Right renal cortex interstitium (tissue), 3 donors: ENCODE data around the gene PAGE2. TPM values are rescaled to one million over a fixed set of nuclear protein-coding genes. Genes with fewer than 3 reads are reported as not detected.
"Not testable (repeated sequence)": the region's sequence is repeated elsewhere in the genome, so short reads cannot be mapped to it uniquely, and the experiment has no call there.

Experiments
- DNase-seq, 3 donors: peaks; one replicate each; pipeline ENCODE4 v3.0.0-alpha.2; 2013; ENCODE audit warnings: low read depth in 3 of 3, low spot score in 2 of 3
- polyA plus RNA-seq, 3 donors: library from polyadenylated mRNA; unstranded; fragments of 120-200 nt; gene quantifications; one replicate each; pipeline ENCODE4 v1.2.1, GENCODE V29; 2013; ENCODE audit not compliant: insufficient read length in 3 of 3

The PAGE2 gene
- not detected for polyA plus RNA-seq

GRCh38 chrX:55088795-55089489 lies at the start of gene PAGE2:
Gene PAGE2, plus strand, starts transcription at chrX:55089018. Its CDS starts 1,003 bp downstream, at chrX:55090021.
- DNase-seq, result no peak

GRCh38 chrX:55039471-55039870 lies 49.3 kb upstream of the PAGE2 start:
- DNase-seq, result no peak

GRCh38 chrX:55041514-55041913 lies 47.3 kb upstream of the PAGE2 start:
- no peak for DNase-seq

GRCh38 chrX:55050599-55050998 lies 38.2 kb upstream of the PAGE2 start:
- not testable (repeated sequence) for DNase-seq

- peak in 1 of 3 donors; percentile 2 for DNase-seq
These were observed 31.8 kb upstream of the PAGE2 start for GRCh38 chrX:55056820-55057674.

- peak in 1 of 3 donors; percentile 18 for DNase-seq
These were observed 31.1 kb upstream of the PAGE2 start for GRCh38 chrX:55057675-55058249.

GRCh38 chrX:55067180-55067579 lies 21.6 kb upstream of the PAGE2 start:
- DNase-seq, result not testable (repeated sequence)

GRCh38 chrX:55072286-55072685 lies 16.5 kb upstream of the PAGE2 start:
- DNase-seq, result no peak

GRCh38 chrX:55074851-55075467 lies 13.9 kb upstream of the PAGE2 start, which contains the start of gene PAGE2B:
Gene PAGE2B, plus strand, starts transcription at chrX:55075030. Its CDS starts 1,012 bp downstream, at chrX:55076042.
- no peak for DNase-seq

- DNase-seq, result no peak
These were observed 9.9 kb downstream of the PAGE2 start for GRCh38 chrX:55098691-55099090.

GRCh38 chrX:55099162-55099561 lies 10.3 kb downstream of the PAGE2 start:
- no peak for DNase-seq

GRCh38 chrX:55102754-55103153 lies 13.9 kb downstream of the PAGE2 start:
- no peak for DNase-seq

- no peak for DNase-seq
These were observed 18.4 kb downstream of the PAGE2 start for GRCh38 chrX:55107262-55107661.

- DNase-seq, result no peak
These were observed 19.1 kb downstream of the PAGE2 start for GRCh38 chrX:55107911-55108310.

- DNase-seq, result no peak
These were observed 20.5 kb downstream of the PAGE2 start for GRCh38 chrX:55109306-55109705.

GRCh38 chrX:55111578-55112254 lies 22.9 kb downstream of the PAGE2 start:
- DNase-seq, result no peak

GRCh38 chrX:55116589-55116988 lies 27.8 kb downstream of the PAGE2 start:
- not testable (repeated sequence) for DNase-seq

- DNase-seq, result no peak
These were observed 29.8 kb downstream of the PAGE2 start for GRCh38 chrX:55118574-55118973.

GRCh38 chrX:55119271-55119670 lies 30.5 kb downstream of the PAGE2 start:
- no peak for DNase-seq

- DNase-seq, result no peak
These were observed 30.9 kb downstream of the PAGE2 start for GRCh38 chrX:55119712-55120111.
